ENCODE measurements around the gene MFSD2B.

The MFSD2B gene

GRCh38 chr2:23994567-23994966, 15.3 kb upstream of the MFSD2B start:
- TF ChIP-seq CTCF (IDR thresholded peaks at IDR 0.05; ENCODE audit: low read depth, low read length, missing control alignments), result no peak
- DNase-seq (ENCODE audit: extremely low read depth, low read depth), result no peak
- H3K4me3 ChIP-seq (replicated peaks; ENCODE audit: low read depth, low read length), result no peak overlapping the region

- no peak for DNase-seq (ENCODE audit: extremely low read depth, low read depth)
- TF ChIP-seq CTCF (IDR thresholded peaks at IDR 0.05; ENCODE audit: low read depth, low read length, missing control alignments), result no peak
- no peak overlapping the region for H3K4me3 ChIP-seq (replicated peaks; ENCODE audit: low read depth, low read length)
These were observed 2.2 kb upstream of the MFSD2B start for GRCh38 chr2:24007693-24008092.

- no peak overlapping the region for H3K4me3 ChIP-seq (replicated peaks; ENCODE audit: low read depth, low read length)
- TF ChIP-seq CTCF (IDR thresholded peaks at IDR 0.05; ENCODE audit: low read depth, low read length, missing control alignments), result no peak
- no peak for DNase-seq (ENCODE audit: extremely low read depth, low read depth)
These were observed 1.1 kb upstream of the MFSD2B start for GRCh38 chr2:24008672-24009366.

GRCh38 chr2:24009367-24009679, 562 bp upstream of the MFSD2B start:
- TF ChIP-seq CTCF (IDR thresholded peaks at IDR 0.05; ENCODE audit: low read depth, low read length, missing control alignments), result no peak
- peak overlapping the region; percentile 35 for H3K4me3 ChIP-seq (replicated peaks; ENCODE audit: low read depth, low read length)
- DNase-seq (ENCODE audit: extremely low read depth, low read depth), result no peak

- TF ChIP-seq CTCF (IDR thresholded peaks at IDR 0.05; ENCODE audit: low read depth, low read length, missing control alignments), result no peak
These were observed 778 bp downstream of the MFSD2B start for GRCh38 chr2:24010477-24011249.

GRCh38 chr2:24011250-24012104, 1.6 kb downstream of the MFSD2B start:
- H3K4me3 ChIP-seq (replicated peaks; ENCODE audit: low read depth, low read length), result no peak overlapping the region
- no peak for DNase-seq (ENCODE audit: extremely low read depth, low read depth)
- no peak for TF ChIP-seq CTCF (IDR thresholded peaks at IDR 0.05; ENCODE audit: low read depth, low read length, missing control alignments)

More at GRCh38 chr2:24010477-24011249, 778 bp downstream of the MFSD2B start:
- peak overlapping the region; percentile 35; the same call in 1 of the 2 replicates for H3K4me3 ChIP-seq (replicated peaks; ENCODE audit: low read depth, low read length)
- no peak for DNase-seq (ENCODE audit: extremely low read depth, low read depth)
